H1 (cell line): ENCODE results near the gene RIBC2.

Source experiments
- RAD21 ChIP-seq, 2 experiments: IDR thresholded peaks in 1 of 2; conservative IDR thresholded peaks in 1 of 2; 2 replicates each; pipeline ENCODE4 v1.6.1; 2011; ENCODE audit warnings: low read depth in 2 of 2, low read length in 2 of 2, improper control_type of control experiment in 1 of 2, inconsistent platforms in 1 of 2, mild to moderate bottlenecking in 1 of 2, moderate library complexity in 1 of 2
- SP4 ChIP-seq: IDR thresholded peaks from 2 replicates; pipeline ENCODE4 v1.6.1; 2012; ENCODE audit warnings: low read length, inconsistent platforms
- USF2 ChIP-seq: IDR thresholded peaks from 2 replicates; pipeline ENCODE4 v1.6.1; 2011; ENCODE audit warnings: low read length, improper control_type of control experiment

GRCh38 chr22:45421349-45422055 is 8.0 kb downstream of the RIBC2 start:
- TF ChIP-seq RAD21 (IDR thresholded peaks at IDR 0.05 in 1 of 2, conservative IDR thresholded peaks at IDR 0.05 in 1 of 2; ENCODE audit: low read depth in 2 of 2, low read length in 2 of 2) (no peak), USF2 (no peak), SP4 (no peak)
